HepG2 (cell line): ENCODE results near the gene VPS11. TPM values are rescaled to one million over a fixed set of nuclear protein-coding genes. Genes with fewer than 3 reads are reported as not detected.

ENCODE experiments used
- ARNTL ChIP-seq: sonication (generic); formaldehyde crosslinking; IDR thresholded peaks from 2 replicates; pipeline ENCODE4 v1.4.0; 2020; ENCODE audit warnings: mild to moderate bottlenecking, missing genetic modification reagents
- ATF4 ChIP-seq, 2 experiments: fragments of 450-650 bp in 1 of 2; sonication (generic) in 1 of 2; formaldehyde crosslinking; IDR thresholded peaks; 2 replicates each; pipeline versions ENCODE4 v1.5.0 to v1.8.0; 2020 to 2022; ENCODE audit warnings: mild to moderate bottlenecking in 1 of 2, missing genetic modification reagents in 1 of 2
- BCL6 ChIP-seq: IDR thresholded peaks from 2 replicates; pipeline ENCODE4 v1.6.1; 2016; ENCODE audit warnings: missing genetic modification reagents, missing compliant biosample characterization
- BORCS8-MEF2B ChIP-seq: sonication (generic); formaldehyde crosslinking; IDR thresholded peaks from 2 replicates; pipeline ENCODE4 v1.8.0; 2022; ENCODE audit warnings: mild to moderate bottlenecking, missing genetic modification reagents
- BRD4 ChIP-seq: sonication (generic); formaldehyde crosslinking; IDR thresholded peaks from 2 replicates; pipeline ENCODE4 v1.4.0; 2020; ENCODE audit warnings: missing genetic modification reagents
- CEBPZ ChIP-seq: IDR thresholded peaks from 2 replicates; pipeline ENCODE4 v1.6.1; 2012; ENCODE audit warnings: low read length, improper control_type of control experiment
- HHEX ChIP-seq: IDR thresholded peaks from 2 replicates; pipeline ENCODE4 v1.6.1; 2016; ENCODE audit warnings: control low read depth
- PHF20 ChIP-seq: sonication (generic); formaldehyde crosslinking; IDR thresholded peaks from 2 replicates; pipeline ENCODE4 v1.5.0; 2020; ENCODE audit warnings: mild to moderate bottlenecking, missing genetic modification reagents
- REL ChIP-seq: sonication (generic); formaldehyde crosslinking; conservative IDR thresholded peaks from 2 replicates; pipeline ENCODE4 v1.8.0; 2022; ENCODE audit warnings: mild to moderate bottlenecking, missing genetic modification reagents, moderate library complexity
- REXO4 ChIP-seq: sonication (generic); formaldehyde crosslinking; IDR thresholded peaks from 2 replicates; pipeline ENCODE4 v1.8.0; 2022; ENCODE audit warnings: missing genetic modification reagents, mild to moderate bottlenecking, borderline replicate concordance
- SRSF4 ChIP-seq: fragments of 200-400 bp; formaldehyde crosslinking; IDR thresholded peaks from one replicate; pipeline ENCODE4 v1.6.1; 2018; ENCODE audit warnings: mild to moderate bottlenecking, low read depth, low read length, moderate library complexity; ENCODE audit not compliant: poor library complexity, severe bottlenecking
- THRA ChIP-seq: sonication (generic); formaldehyde crosslinking; IDR thresholded peaks from 2 replicates; pipeline ENCODE4 v1.4.0; 2020; ENCODE audit warnings: missing genetic modification reagents, borderline replicate concordance
- TOE1 ChIP-seq: sonication (generic); formaldehyde crosslinking; IDR thresholded peaks from 2 replicates; pipeline ENCODE4 v1.4.0; 2020; ENCODE audit warnings: mild to moderate bottlenecking, missing genetic modification reagents
- ZFP36L1 ChIP-seq: sonication (generic); formaldehyde crosslinking; IDR thresholded peaks from 2 replicates; pipeline ENCODE4 v1.8.0; 2022; ENCODE audit warnings: mild to moderate bottlenecking, missing genetic modification reagents, moderate library complexity
- ZFP90 ChIP-seq: sonication (generic); formaldehyde crosslinking; IDR thresholded peaks from 2 replicates; pipeline ENCODE4 v1.8.0; 2022; ENCODE audit warnings: missing genetic modification reagents, mild to moderate bottlenecking, inconsistent platforms, borderline replicate concordance
- ZNF333 ChIP-seq: sonication (generic); formaldehyde crosslinking; IDR thresholded peaks from 2 replicates; pipeline ENCODE4 v1.4.0; 2020; ENCODE audit warnings: mild to moderate bottlenecking, missing genetic modification reagents, borderline replicate concordance
- ZNF512B ChIP-seq: sonication (generic); formaldehyde crosslinking; IDR thresholded peaks from 2 replicates; pipeline ENCODE4 v1.5.1; 2020; ENCODE audit warnings: missing genetic modification reagents, mild to moderate bottlenecking, borderline replicate concordance
- ZNF605 ChIP-seq: sonication (generic); formaldehyde crosslinking; IDR thresholded peaks from 2 replicates; pipeline ENCODE4 v1.8.0; 2022; ENCODE audit warnings: mild to moderate bottlenecking, missing genetic modification reagents
- ZNF746 ChIP-seq: sonication (generic); formaldehyde crosslinking; IDR thresholded peaks from 2 replicates; pipeline ENCODE4 v1.8.0; 2022; ENCODE audit warnings: mild to moderate bottlenecking, missing genetic modification reagents
- polyA plus RNA-seq, 8 experiments: library from polyadenylated mRNA; depleted of rRNA in 3 of 8; stranded (reverse) in 7 of 8; unstranded in 1 of 8; fragments of >200 nt; fragmentation: Illumina TruSeq in 4 of 8; extraction: Trizol in 4 of 8; gene quantifications; 2 replicates each; pipeline versions ENCODE4 v1.2.1 to v1.2.3, GENCODE V29; 2011 to 2016; ENCODE audit warnings: low read depth in 4 of 8, missing spikeins in 1 of 8, mixed read lengths in 1 of 8; ENCODE audit not compliant: insufficient read depth in 1 of 8
- total RNA-seq, 5 experiments: library from RNA; depleted of rRNA; stranded (reverse); fragments of >200 nt; fragmentation: Illumina TruSeq; extraction: Trizol; gene quantifications; 2 replicates each; pipeline ENCODE4 v1.2.3, GENCODE V29; 2016; ENCODE audit warnings: low read depth in 1 of 5

VPS11 gene
- total and polyA plus RNA-seq, 2 of the 13 experiments (the other 11 are each of a cell fraction or from before 2014, with no cell fraction given) = 13.7 to 21.6 TPM

- TF ChIP-seq ZNF605 (no peak), TOE1 (no peak; the same call in 1 of the 2 replicates), SRSF4 (no peak), ZFP36L1 (no peak), BCL6 (CRISPR knock-in tag) (peak; percentile 49; the same call in 1 of the 2 replicates), ZNF512B (CRISPR knock-in tag) (no peak), REXO4 (CRISPR knock-in tag) (no peak), BRD4 (no peak), ATF4 (CRISPR knock-in tag; IDR thresholded peaks at IDR 0.05) (0 out of 4 replicates have a peak, but pooled peaks of 1 of the 2 experiments have one; percentile 12), CEBPZ (no peak), ZNF333 (CRISPR knock-in tag) (0 out of 2 replicates have a peak, but pooled peaks have one; percentile 69), ZNF746 (no peak), ARNTL (CRISPR knock-in tag) (no peak), ZFP90 (no peak), REL (CRISPR knock-in tag) (no peak), BORCS8-MEF2B (CRISPR knock-in tag) (peak; percentile 76), PHF20 (CRISPR knock-in tag) (peak; percentile 99), HHEX (CRISPR knock-in tag) (no peak), THRA (peak; percentile 50; the same call in 1 of the 2 replicates)
Observed at GRCh38 chr11:119067371-119068222, at the start of gene VPS11 (continued).
